Uterus (tissue), 4 donors: ENCODE measurements around the gene ARF6. TPM values are rescaled to one million over a fixed set of nuclear protein-coding genes. Genes with fewer than 3 reads are reported as not detected.
A peak's percentile ranks its signal among the peaks of the same experiment; 100 is the strongest.
"Not testable (repeated sequence)": the region's sequence is repeated elsewhere in the genome, so short reads cannot be mapped to it uniquely, and the experiment has no call there.

ENCODE experiments used
- DNase-seq, 2 donors: peaks; one replicate each; pipeline ENCODE4 v3.0.0-alpha.2; 2019 to 2020
- H3K27ac ChIP-seq, 2 donors: fragments of 200-600 bp; sonication (generic); 1 replicate in 1 of 2; 2 replicates in 1 of 2; pipeline ENCODE4 v1.5.1; 2016 to 2018
- H3K27me3 ChIP-seq, 2 donors: fragments of 200-600 bp; sonication (generic); one replicate each; pipeline ENCODE4 v1.5.1; 2018 to 2019; ENCODE audit warnings: control low read depth in 1 of 2
- H3K36me3 ChIP-seq, 2 donors: fragments of 200-600 bp; sonication (generic); one replicate each; pipeline ENCODE4 v1.5.1; 2019; ENCODE audit warnings: control low read depth in 1 of 2
- H3K4me1 ChIP-seq, 2 donors: fragments of 200-600 bp; sonication (generic); one replicate each; pipeline ENCODE4 v1.5.1; 2018 to 2019; ENCODE audit warnings: control low read depth in 1 of 2
- H3K4me3 ChIP-seq, 2 donors: fragments of 200-600 bp; sonication (generic); 1 replicate in 1 of 2; 2 replicates in 1 of 2; pipeline ENCODE4 v1.5.1; 2018 to 2019; ENCODE audit warnings: mild to moderate bottlenecking in 1 of 2
- H3K9me3 ChIP-seq, 2 donors: fragments of 200-600 bp; sonication (generic); one replicate each; pipeline ENCODE4 v1.5.1; 2019; ENCODE audit warnings: control low read depth in 1 of 2
- CTCF ChIP-seq, 4 experiments: fragments of 200-600 bp in 2 of 4; fragments of 450-650 bp in 2 of 4; sonication (generic) in 2 of 4; IDR thresholded peaks; one replicate each; pipeline ENCODE4 v1.5.1; 2016 to 2019; ENCODE audit warnings: antibody characterized with exemption in 4 of 4, mild to moderate bottlenecking in 2 of 4, moderate library complexity in 1 of 4
- POLR2A ChIP-seq, 2 donors: fragments of 450-650 bp; IDR thresholded peaks; one replicate each; pipeline ENCODE4 v1.6.1; 2016; ENCODE audit warnings: antibody characterized with exemption in 2 of 2, mild to moderate bottlenecking in 1 of 2, moderate library complexity in 1 of 2
- intact Hi-C: fragments of 100-400 bp; cut with DNase I; formaldehyde crosslinking; loops from one replicate; pipeline ENCODE4 v1.15.1; 2023; ENCODE audit warnings: low total_unique reads
- total RNA-seq, 4 donors: library from RNA; depleted of rRNA in 3 of 4; stranded (reverse); fragments of >200 nt in 3 of 4; gene quantifications; one replicate each; pipeline versions ENCODE4 v1.1.0 to v1.2.4, GENCODE V29; 2014 to 2023
- donor health status: DM: yes; HTN: yes; CAD: no.

ARF6 gene
- total RNA-seq, 4 donors from 2014 or later: 21.3 to 70.8 (median 36.1) TPM

DNA sequence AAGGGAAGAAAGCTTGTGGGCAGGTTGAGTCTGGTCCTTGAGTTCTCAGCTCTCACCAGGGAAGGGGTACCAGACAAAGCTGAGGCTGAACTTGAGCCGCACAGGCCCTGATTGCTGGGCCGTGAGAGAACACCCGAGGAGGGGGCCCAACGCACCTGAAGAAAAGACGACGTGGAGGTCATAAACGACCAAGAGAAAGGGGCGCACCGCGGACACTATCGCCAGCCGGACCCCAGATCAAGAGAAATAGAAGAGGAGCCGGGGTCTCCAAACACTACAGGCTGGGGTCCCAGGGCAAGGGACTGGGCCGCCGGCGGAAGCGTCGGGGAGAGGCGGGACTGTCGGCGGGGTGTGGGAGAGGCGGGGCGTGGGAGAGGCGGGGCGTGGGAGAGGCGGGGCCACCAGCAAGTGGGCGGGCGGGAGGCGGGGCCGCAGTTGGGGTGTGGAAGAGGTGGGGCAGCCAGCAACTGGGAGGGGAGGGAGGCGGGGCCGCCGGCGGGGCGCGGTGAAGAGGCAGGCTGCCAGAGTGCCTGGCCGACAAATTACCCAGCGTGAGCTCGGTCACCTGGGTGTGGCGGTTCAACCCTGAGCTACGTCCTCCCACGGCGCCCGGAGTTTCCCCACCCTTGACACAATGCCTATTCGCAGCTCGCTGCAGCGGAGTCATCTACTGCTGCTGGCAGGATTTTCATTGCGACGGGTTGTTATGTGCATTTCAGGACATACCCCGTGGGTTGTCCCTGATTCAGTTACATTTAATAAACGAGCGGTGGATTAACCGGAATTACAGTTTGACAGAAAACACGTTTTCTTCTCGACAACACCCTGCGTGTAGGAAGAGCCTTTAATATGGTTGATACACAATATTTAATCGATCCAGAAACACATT lies 24.8 kb upstream of the ARF6 start:
- peak overlapping the region; percentile 51 to 58 for H3K4me3 ChIP-seq
- H3K27me3 ChIP-seq: no peaks in the 10 kb centered on the region
- H3K4me1 ChIP-seq: peaks cover 0 to 4% of the 10 kb centered on the region in 2 donors
- TF ChIP-seq POLR2A (IDR thresholded peaks at IDR 0.05): peak; percentile 68 to 84
- no peak for TF ChIP-seq CTCF (IDR thresholded peaks at IDR 0.05)
- H3K27ac ChIP-seq: peak overlapping the region; percentile 91 to 93
- H3K9me3 ChIP-seq: no peaks in the 10 kb centered on the region
- intact Hi-C loops: loop anchor here (10.0 kb wide), 1 partner anchor 237 kb away; no protein-coding TSS in a partner anchor
- H3K36me3 ChIP-seq: no peaks in the 10 kb centered on the region
- peak; percentile 95 to 96 for DNase-seq

DNA sequence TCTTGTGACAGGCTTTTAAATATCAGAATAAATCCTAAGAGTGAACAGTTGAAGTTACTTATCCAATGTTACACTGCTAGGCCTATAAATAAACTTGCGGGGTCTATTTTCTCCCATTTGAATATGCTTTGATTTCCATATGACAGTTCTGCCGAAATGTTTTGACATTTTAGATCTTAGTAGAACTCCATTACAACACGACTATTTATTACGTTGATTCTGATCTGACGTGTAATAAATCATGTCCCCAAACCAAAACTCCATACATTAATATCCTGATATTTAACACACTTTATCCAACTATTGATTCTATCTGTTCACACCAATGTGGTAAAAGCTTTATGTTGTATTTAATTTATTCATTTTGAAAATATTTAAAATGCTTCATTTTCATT lies 24.2 kb upstream of the ARF6 start:
- H3K27me3 ChIP-seq: no peaks in the 10 kb centered on the region
- peak overlapping the region; percentile 51 to 58 for H3K4me3 ChIP-seq
- TF ChIP-seq CTCF (IDR thresholded peaks at IDR 0.05): no peak
- no peak for TF ChIP-seq POLR2A (IDR thresholded peaks at IDR 0.05)
- no peaks in the 10 kb centered on the region for H3K36me3 ChIP-seq
- no peak for DNase-seq
- H3K27ac ChIP-seq: peak overlapping the region; percentile 82 to 91
- intact Hi-C loops: loop anchor here (10.0 kb wide), 1 partner anchor 236 kb away; no protein-coding TSS in a partner anchor
- peaks cover 0 to 4% of the 10 kb centered on the region in 2 donors for H3K4me1 ChIP-seq
- no peaks in the 10 kb centered on the region for H3K9me3 ChIP-seq

DNA sequence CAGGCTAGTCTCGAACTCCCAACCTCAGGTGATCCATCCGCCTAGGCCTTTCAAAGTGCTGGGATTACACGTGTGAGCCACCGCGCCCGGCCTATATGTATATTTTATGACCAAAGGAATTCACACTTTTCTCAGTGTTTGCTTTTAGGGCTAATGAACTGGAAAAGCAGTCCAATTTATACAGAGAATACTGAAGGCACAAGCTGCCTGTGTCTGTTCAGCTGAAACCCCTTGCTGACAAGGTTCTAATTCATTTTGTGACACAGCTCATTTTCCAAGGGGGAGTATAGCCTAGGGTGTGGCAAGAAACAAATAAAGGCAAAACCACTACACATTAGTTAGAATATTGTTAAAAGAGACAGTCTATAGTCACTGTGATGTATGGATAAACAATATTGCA lies 22.0 kb upstream of the ARF6 start:
- intact Hi-C loops: no loop called here
- no peak for TF ChIP-seq CTCF (IDR thresholded peaks at IDR 0.05)

GRCh38 chr14:49873548-49873947 lies 19.3 kb upstream of the ARF6 start:
- H3K4me1 ChIP-seq, H3K27me3 ChIP-seq, H3K27ac ChIP-seq, H3K4me3 ChIP-seq, H3K36me3 ChIP-seq, DNase-seq, intact Hi-C loops, H3K9me3 ChIP-seq: not testable (repeated sequence)

More for the DNA sequence above, 22.0 kb upstream of the ARF6 start:
- Histone ChIP-seq H3K27me3 (no peaks in the 10 kb centered on the region), H3K36me3 (no peaks in the 10 kb centered on the region), H3K27ac (no peak overlapping the region), H3K4me3 (no peak overlapping the region), H3K4me1 (no peaks in the 10 kb centered on the region), H3K9me3 (no peaks in the 10 kb centered on the region)
- DNase-seq: no peak

- no peak overlapping the region for H3K4me3 ChIP-seq
- H3K9me3 ChIP-seq: no peaks in the 10 kb centered on the region
- TF ChIP-seq CTCF (IDR thresholded peaks at IDR 0.05): no peak
- no peak for TF ChIP-seq POLR2A (IDR thresholded peaks at IDR 0.05)
- DNase-seq: no peak
- H3K36me3 ChIP-seq: no peaks in the 10 kb centered on the region
- H3K27ac ChIP-seq: no peak overlapping the region
- peaks cover 0 to 3% of the 10 kb centered on the region in 2 donors for H3K27me3 ChIP-seq
- intact Hi-C loops: no loop called here
- no peaks in the 10 kb centered on the region for H3K4me1 ChIP-seq
Measured at GRCh38 chr14:49875640-49876198, 17.2 kb upstream of the ARF6 start.
